Liver (tissue), 3 donors: Measurements from ENCODE around the gene CCDC141.

Source experiments
- ATF3 ChIP-seq: IDR thresholded peaks from 2 replicates; pipeline ENCODE4 v1.6.1; 2016; ENCODE audit warnings: antibody characterized with exemption
- CTCF ChIP-seq: fragments of 150-350 bp; IDR thresholded peaks from 2 replicates; pipeline ENCODE4 v1.5.1; 2017; ENCODE audit warnings: improper control_type of control experiment, low read depth, low read length; ENCODE audit not compliant: missing input control
- FOXA1 ChIP-seq: IDR thresholded peaks from 2 replicates; pipeline ENCODE4 v1.6.1; 2016; ENCODE audit warnings: antibody characterized with exemption
- HNF4A ChIP-seq, 2 donors: conservative IDR thresholded peaks; 2 replicates each; pipeline ENCODE4 v1.6.1; 2016; ENCODE audit warnings: antibody characterized with exemption in 2 of 2, mild to moderate bottlenecking in 2 of 2
- JUND ChIP-seq, 2 donors: IDR thresholded peaks; 2 replicates each; pipeline ENCODE4 v1.6.1; 2016; ENCODE audit warnings: antibody characterized with exemption in 2 of 2
- MAX ChIP-seq: IDR thresholded peaks from 2 replicates; pipeline ENCODE4 v1.6.1; 2016; ENCODE audit warnings: antibody characterized with exemption
- RAD21 ChIP-seq, 2 donors: IDR thresholded peaks; 2 replicates each; pipeline ENCODE4 v1.6.1; 2016; ENCODE audit warnings: antibody characterized with exemption in 2 of 2, mild to moderate bottlenecking in 2 of 2
- REST ChIP-seq: IDR thresholded peaks from 2 replicates; pipeline ENCODE4 v1.6.1; 2016; ENCODE audit warnings: antibody characterized with exemption, mild to moderate bottlenecking
- YY1 ChIP-seq: IDR thresholded peaks from 2 replicates; pipeline ENCODE4 v1.6.1; 2016; ENCODE audit warnings: antibody characterized with exemption, mild to moderate bottlenecking
- donor health status: healthy.
- donor health status: healthy.

- TF ChIP-seq MAX (no peak), CTCF (no peak), HNF4A (conservative IDR thresholded peaks at IDR 0.05) (no peak), RAD21 (IDR thresholded peaks at IDR 0.05) (no peak), YY1 (no peak), JUND (IDR thresholded peaks at IDR 0.05) (no peak), REST (no peak), ATF3 (no peak), FOXA1 (no peak)
These were observed 190.9 kb downstream of the CCDC141 start for GRCh38 chr2:178858896-178859625.
